ENCODE data around the gene KCNH1.

The KCNH1 gene

GRCh38 chr1:210631399-210631798, 502.5 kb downstream of the KCNH1 start:
- no peak for DNase-seq

GRCh38 chr1:210629276-210629675, 504.7 kb downstream of the KCNH1 start:
- DNase-seq = no peak

GRCh38 chr1:210627755-210628154, 506.2 kb downstream of the KCNH1 start:
- no peak for DNase-seq
